GM23338 (cell line): Measurements from ENCODE around the gene IL24. TPM values are rescaled to one million over a fixed set of nuclear protein-coding genes. Genes with fewer than 3 reads are reported as not detected.

Experiments used
- ATAC-seq: fragments of 200-7000 bp; cut with Tn5 transposase; 3 replicates; pipeline ENCODE4 v1.9.1; 2020
- DNase-seq: peaks from one replicate; pipeline ENCODE4 v3.0.0-alpha.2; 2015; ENCODE audit warnings: low spot score
- H2AFZ ChIP-seq: fragments of 200-600 bp; sonication (generic); 2 replicates; pipeline ENCODE4 v1.8.0; 2016; ENCODE audit warnings: antibody characterized with exemption, mild to moderate bottlenecking, moderate library complexity
- H3F3A ChIP-seq: fragments of 200-600 bp; sonication (generic); replicated peaks from 2 replicates; pipeline ENCODE4 v1.8.0; 2017; ENCODE audit warnings: antibody characterized with exemption, mixed run types, low read depth
- H3K27ac ChIP-seq: fragments of 200-600 bp; sonication (generic); 2 replicates; pipeline ENCODE4 v1.6.1; 2016; ENCODE audit warnings: low read depth
- H3K27me3 ChIP-seq: fragments of 200-600 bp; sonication (generic); 2 replicates; pipeline ENCODE4 v1.8.0; 2016; ENCODE audit warnings: mild to moderate bottlenecking, mixed run types, moderate library complexity; ENCODE audit not compliant: insufficient read depth
- H3K36me3 ChIP-seq: fragments of 200-600 bp; sonication (generic); 2 replicates; pipeline ENCODE4 v1.8.0; 2016; ENCODE audit warnings: mild to moderate bottlenecking; ENCODE audit not compliant: insufficient read depth
- H3K4me1 ChIP-seq: fragments of 200-600 bp; sonication (generic); 2 replicates; pipeline ENCODE4 v1.8.0; 2016; ENCODE audit warnings: mild to moderate bottlenecking, moderate library complexity; ENCODE audit not compliant: insufficient read depth
- H3K4me2 ChIP-seq: fragments of 200-600 bp; sonication (generic); 2 replicates; pipeline ENCODE4 v1.7.1; 2017; ENCODE audit warnings: mixed run types
- H3K4me3 ChIP-seq: fragments of 200-600 bp; sonication (generic); 2 replicates; pipeline ENCODE4 v1.6.1; 2016; ENCODE audit warnings: mixed run types
- H3K79me2 ChIP-seq: fragments of 200-600 bp; sonication (generic); replicated peaks from 2 replicates; pipeline ENCODE4 v1.8.0; 2017; ENCODE audit warnings: mild to moderate bottlenecking; ENCODE audit not compliant: insufficient read depth
- H3K9me2 ChIP-seq: fragments of 200-600 bp; sonication (generic); 2 replicates; pipeline ENCODE4 v1.8.0; 2017; ENCODE audit not compliant: insufficient read depth
- H4K20me1 ChIP-seq: fragments of 200-600 bp; sonication (generic); replicated peaks from 2 replicates; pipeline ENCODE4 v1.8.0; 2017; ENCODE audit warnings: mild to moderate bottlenecking; ENCODE audit not compliant: insufficient read depth
- H3K27ac Mint-ChIP-seq: 2 replicates; pipeline ENCODE4 v1.8.0; 2020; ENCODE audit warnings: inconsistent platforms, mild to moderate bottlenecking, moderate library complexity, mixed read lengths
- H3K27me3 Mint-ChIP-seq: 3 replicates; pipeline ENCODE4 v1.8.0; 2022; ENCODE audit warnings: low read depth, mild to moderate bottlenecking, moderate library complexity, mixed read lengths, inconsistent platforms; ENCODE audit not compliant: insufficient read depth, poor library complexity
- H3K36me3 Mint-ChIP-seq: 3 replicates; pipeline ENCODE4 v1.8.0; 2021; ENCODE audit warnings: low read depth, mild to moderate bottlenecking, inconsistent platforms, moderate library complexity, mixed read lengths
- H3K4me1 Mint-ChIP-seq: 3 replicates; pipeline ENCODE4 v1.8.0; 2020; ENCODE audit warnings: mild to moderate bottlenecking, inconsistent platforms, mixed read lengths
- H3K4me3 Mint-ChIP-seq: 3 replicates; pipeline ENCODE4 v1.8.0; 2021; ENCODE audit warnings: moderate library complexity, mild to moderate bottlenecking, inconsistent platforms, mixed read lengths
- H3K9me3 Mint-ChIP-seq: 3 replicates; pipeline ENCODE4 v1.8.0; 2020; ENCODE audit warnings: moderate library complexity, mild to moderate bottlenecking, inconsistent platforms, mixed read lengths
- CREB1 ChIP-seq: fragments of 250-450 bp; sonication (Bioruptor Pico); IDR thresholded peaks from 2 replicates; pipeline ENCODE4 v1.5.0; 2020; ENCODE audit warnings: low read depth, mild to moderate bottlenecking, moderate library complexity
- CTCF ChIP-seq, 2 experiments: fragments of 200-600 bp in 1 of 2; sonication (generic) in 1 of 2; conservative IDR thresholded peaks; 2 replicates each; pipeline versions ENCODE4 v1.5.1 to v1.6.1; 2016 to 2017; ENCODE audit warnings: antibody characterized with exemption in 2 of 2, low read depth in 2 of 2, mild to moderate bottlenecking in 2 of 2, moderate library complexity in 1 of 2
- ETS1 ChIP-seq: IDR thresholded peaks from 2 replicates; pipeline ENCODE4 v1.6.1; 2016; ENCODE audit warnings: antibody characterized with exemption
- EZH2 ChIP-seq: fragments of 200-600 bp; sonication (generic); IDR thresholded peaks from one replicate; pipeline ENCODE4 v1.8.0; 2017; ENCODE audit warnings: antibody characterized with exemption, mild to moderate bottlenecking, low read depth; ENCODE audit not compliant: unreplicated experiment
- EZH2phosphoT487 ChIP-seq: fragments of 200-600 bp; sonication (generic); IDR thresholded peaks from one replicate; pipeline ENCODE4 v1.8.1; 2018; ENCODE audit warnings: antibody characterized with exemption; ENCODE audit not compliant: unreplicated experiment
- JUNB ChIP-seq: IDR thresholded peaks from one replicate; pipeline ENCODE4 v1.6.1; 2016; ENCODE audit warnings: antibody characterized with exemption; ENCODE audit not compliant: unreplicated experiment
- NANOG ChIP-seq: IDR thresholded peaks from 2 replicates; pipeline ENCODE4 v1.6.1; 2016; ENCODE audit warnings: antibody characterized with exemption, borderline replicate concordance
- POLR2AphosphoS5 ChIP-seq: IDR thresholded peaks from 2 replicates; pipeline ENCODE4 v1.6.1; 2016; ENCODE audit warnings: antibody characterized with exemption, low read depth
- REST ChIP-seq: IDR thresholded peaks from one replicate; pipeline ENCODE4 v1.6.1; 2018; ENCODE audit warnings: antibody characterized with exemption; ENCODE audit not compliant: unreplicated experiment
- STAT1 ChIP-seq: IDR thresholded peaks from one replicate; pipeline ENCODE4 v1.6.1; 2016; ENCODE audit warnings: antibody characterized with exemption; ENCODE audit not compliant: unreplicated experiment
- ZNF114 ChIP-seq: fragments of 250-450 bp; sonication (Bioruptor Pico); IDR thresholded peaks from 2 replicates; pipeline ENCODE4 v1.5.0; 2020; ENCODE audit warnings: mild to moderate bottlenecking, moderate library complexity
- ZNF331 ChIP-seq: fragments of 250-450 bp; sonication (Bioruptor Pico); IDR thresholded peaks from 2 replicates; pipeline ENCODE4 v1.5.0; 2020; ENCODE audit warnings: low read depth, mild to moderate bottlenecking, moderate library complexity
- ZNF462 ChIP-seq: fragments of 250-450 bp; sonication (Bioruptor Pico); IDR thresholded peaks from 2 replicates; pipeline ENCODE4 v1.5.0; 2020; ENCODE audit warnings: mild to moderate bottlenecking, moderate library complexity
- polyA plus RNA-seq: library from polyadenylated mRNA; unstranded; fragments of >200 nt; fragmentation: Nextera tagmentation; extraction: Ambion mirVana; gene quantifications from 2 replicates; pipeline ENCODE4 v1.2.1, GENCODE V29; 2016
- total RNA-seq: library from RNA; depleted of rRNA; stranded (reverse); fragments of >200 nt; shearing (Covaris generic); gene quantifications from 2 replicates; pipeline ENCODE4 v1.2.3, GENCODE V29; 2014

The IL24 gene
- total and polyA plus RNA-seq, 2 experiments from 2014 or later, result not detected

- ATAC-seq, result no peak
- Histone ChIP-seq H2AFZ (no peak overlapping the region), H4K20me1 (no peaks in the 10 kb centered on the region), H3K4me3 (no peak overlapping the region), H3K9me2 (0 out of 2 replicates have a peak, but pooled peaks cover 4% of the 10 kb centered on the region), H3F3A (no peaks in the 10 kb centered on the region), H3K79me2 (no peaks in the 10 kb centered on the region), H3K36me3 (no peaks in the 10 kb centered on the region; the same call in 1 of the 2 replicates), H3K27ac (no peak overlapping the region), H3K4me1 (peaks cover 18% of the 10 kb centered on the region), H3K4me2 (no peak overlapping the region), H3K27me3 (no peaks in the 10 kb centered on the region)
- Mint-ChIP-seq H3K36me3 (no peaks in the 10 kb centered on the region), H3K4me1 (peaks cover 17% of the 10 kb centered on the region), H3K9me3 (peaks cover under 1% of the 10 kb centered on the region; the same call in 1 of the 3 replicates), H3K27me3 (no peaks in the 10 kb centered on the region), H3K27ac (no peak overlapping the region), H3K4me3 (no peak overlapping the region)
- no peak for TF ChIP-seq JUNB
- TF ChIP-seq ETS1, result no peak
- no peak for TF ChIP-seq EZH2
- no peak for TF ChIP-seq ZNF462
- no peak for TF ChIP-seq REST
- TF ChIP-seq POLR2AphosphoS5, result no peak
- TF ChIP-seq NANOG, result no peak
- no peak for TF ChIP-seq CTCF (conservative IDR thresholded peaks at IDR 0.05; ENCODE audit: low read depth in 2 of 2)
- TF ChIP-seq ZNF331 (CRISPR knock-in tag), result no peak
- TF ChIP-seq STAT1, result no peak
- TF ChIP-seq EZH2phosphoT487, result no peak
- no peak for TF ChIP-seq CREB1
- no peak for TF ChIP-seq ZNF114 (CRISPR knock-in tag)
- DNase-seq, result no peak
Measured at GRCh38 chr1:206886831-206887230, 10.4 kb upstream of the IL24 start.
